B cell (primary cell): ENCODE results near the gene GMEB2. TPM values are rescaled to one million over a fixed set of nuclear protein-coding genes. Genes with fewer than 3 reads are reported as not detected.

ENCODE experiments used
- ATAC-seq: fragments of 200-7000 bp; cut with Tn5 transposase; one replicate; pipeline ENCODE4 v1.10.0; 2021; ENCODE audit warnings: low read depth, mild to moderate bottlenecking, moderate number of reproducible peaks, moderate library complexity
- CTCF ChIA-PET: fragments of 350-600 bp; sonication (Branson Sonifier 250); formaldehyde crosslinking; loops from one replicate; lab custom pipeline; 2021; ENCODE audit warnings: antibody characterized with exemption, inconsistent platforms; lab: Charles Lee
- POLR2A ChIA-PET: fragments of 350-600 bp; sonication (Branson Sonifier 250); formaldehyde crosslinking; loops from one replicate; lab custom pipeline; 2021; ENCODE audit warnings: antibody characterized with exemption; lab: Charles Lee
- DNase-seq: peaks from one replicate; pipeline ENCODE4 v3.0.0; 2013
- H2AFZ ChIP-seq: 2 replicates; pipeline ENCODE4 v1.6.1; 2012; ENCODE audit warnings: mild to moderate bottlenecking, low read depth, low read length; ENCODE audit not compliant: insufficient read depth, poor library complexity, severe bottlenecking
- H3K27ac ChIP-seq, 2 donors: 1 replicate in 1 of 2; 2 replicates in 1 of 2; pipeline ENCODE4 v1.5.1; 2012 to 2013; ENCODE audit warnings: low read length in 2 of 2, mild to moderate bottlenecking in 2 of 2, moderate library complexity in 1 of 2
- H3K27me3 ChIP-seq, 4 experiments: fragments of 200-600 bp in 1 of 4; sonication (generic) in 1 of 4; replicated peaks in 1 of 4; 1 replicate in 2 of 4; 2 replicates in 2 of 4; pipeline versions ENCODE4 v1.6.1 to v1.7.0; 2013 to 2016; ENCODE audit warnings: low read length in 3 of 4, mild to moderate bottlenecking in 2 of 4, mixed read lengths in 1 of 4, moderate library complexity in 1 of 4; ENCODE audit not compliant: insufficient read depth in 4 of 4, control insufficient read depth in 3 of 4; ENCODE audit errors: control extremely low read depth in 1 of 4
- H3K36me3 ChIP-seq, 2 experiments: replicated peaks in 1 of 2; 1 replicate in 1 of 2; 2 replicates in 1 of 2; pipeline versions ENCODE4 v1.6.1 to v1.7.1; 2013; ENCODE audit warnings: low read length in 1 of 2; ENCODE audit not compliant: insufficient read depth in 2 of 2, control insufficient read depth in 1 of 2; ENCODE audit errors: control extremely low read depth in 1 of 2, extremely low read depth in 1 of 2
- H3K4me1 ChIP-seq, 2 donors: fragments of 200-600 bp in 1 of 2; sonication (generic) in 1 of 2; 1 replicate in 1 of 2; 2 replicates in 1 of 2; pipeline versions ENCODE4 v1.5.1 to v1.6.1; 2013 to 2017; ENCODE audit warnings: low read length in 2 of 2; ENCODE audit not compliant: control insufficient read depth in 2 of 2, insufficient read depth in 2 of 2
- H3K4me2 ChIP-seq: replicated peaks from 2 replicates; pipeline ENCODE3; 2012; ENCODE audit warnings: mild to moderate bottlenecking, low read depth, low read length; ENCODE audit not compliant: poor library complexity, severe bottlenecking
- H3K4me3 ChIP-seq, 5 experiments: fragments of 200-600 bp in 1 of 5; sonication (generic) in 1 of 5; 1 replicate in 3 of 5; 2 replicates in 2 of 5; pipeline versions ENCODE4 v1.5.1 to v1.7.0; 2011 to 2016; ENCODE audit warnings: low read length in 4 of 5, mild to moderate bottlenecking in 4 of 5, low read depth in 2 of 5, control low read depth in 1 of 5, moderate library complexity in 1 of 5; ENCODE audit not compliant: insufficient read depth in 1 of 5; ENCODE audit errors: control extremely low read depth in 1 of 5, extremely low read depth in 1 of 5
- H3K79me2 ChIP-seq: fragments of 200-600 bp; sonication (generic); one replicate; pipeline ENCODE4 v1.6.0; 2016; ENCODE audit warnings: low read length; ENCODE audit not compliant: control insufficient read depth, insufficient read depth
- H3K9ac ChIP-seq: fragments of 200-600 bp; sonication (generic); 2 replicates; pipeline ENCODE4 v1.6.1; 2017; ENCODE audit warnings: mild to moderate bottlenecking, low read length, moderate library complexity
- H3K9me3 ChIP-seq, 3 donors: one replicate each; pipeline versions ENCODE4 v1.6.1 to v1.7.1; 2013; ENCODE audit warnings: low read length in 2 of 3; ENCODE audit not compliant: control insufficient read depth in 2 of 3, insufficient read depth in 1 of 3; ENCODE audit errors: control extremely low read depth in 1 of 3
- H4K20me1 ChIP-seq: 2 replicates; pipeline ENCODE4 v1.6.0; 2012; ENCODE audit warnings: mild to moderate bottlenecking, low read length; ENCODE audit not compliant: insufficient read depth, control insufficient read depth, poor library complexity, severe bottlenecking
- H3K27ac Mint-ChIP-seq: one replicate; pipeline ENCODE4 v1.8.0; 2021; ENCODE audit warnings: mixed read lengths
- H3K27me3 Mint-ChIP-seq: one replicate; pipeline ENCODE4 v1.8.0; 2021; ENCODE audit warnings: mixed read lengths
- H3K4me1 Mint-ChIP-seq: one replicate; pipeline ENCODE4 v1.8.0; 2021; ENCODE audit warnings: mixed read lengths
- H3K4me3 Mint-ChIP-seq: one replicate; pipeline ENCODE4 v1.8.0; 2021; ENCODE audit warnings: mixed read lengths
- H3K9me3 Mint-ChIP-seq: one replicate; pipeline ENCODE4 v1.8.0; 2022; ENCODE audit warnings: mixed read lengths; ENCODE audit not compliant: insufficient read depth
- CTCF ChIP-seq: fragments of 200-600 bp; IDR thresholded peaks from one replicate; pipeline ENCODE4 v1.8.0; 2022; ENCODE audit warnings: antibody characterized with exemption, mild to moderate bottlenecking
- EZH2 ChIP-seq: IDR thresholded peaks from 2 replicates; pipeline ENCODE4 v1.6.1; 2012; ENCODE audit warnings: borderline replicate concordance, low read depth, mild to moderate bottlenecking, moderate library complexity, low read length; ENCODE audit not compliant: insufficient read depth, poor library complexity, severe bottlenecking
- WGBS: methylation state at CpG from one replicate; pipeline ENCODE4 v1.1.5; 2013; ENCODE audit warnings: missing lambda C conversion rate; ENCODE audit not compliant: insufficient coverage; 5-methylcytosine and 5-hydroxymethylcytosine counted together
- intact Hi-C: fragments of 100-400 bp; cut with micrococcal nuclease; formaldehyde crosslinking; loops from one replicate; pipeline ENCODE4 v1.10.0; 2022
- polyA plus RNA-seq: library from polyadenylated mRNA; depleted of rRNA; stranded (reverse); fragments of >200 nt; gene quantifications from 2 replicates; pipeline ENCODE4 v1.2.3, GENCODE V29; 2012
- total RNA-seq, 2 donors: library from RNA; stranded (reverse); fragments of 120-200 nt in 1 of 2; gene quantifications; 1 replicate in 1 of 2; 2 replicates in 1 of 2; pipeline versions ENCODE4 v1.2.3 to v1.2.4, GENCODE V29; 2013 to 2022

Gene GMEB2
- total and polyA plus RNA-seq, 2 donors (not counting 1 experiment from before 2014, with no cell fraction given), result 17.7 to 24.5 TPM

- no peak overlapping the region for H3K4me3 ChIP-seq
- no peak overlapping the region for H2AFZ ChIP-seq
- TF ChIP-seq EZH2, result no peak
- H3K9me3 Mint-ChIP-seq, result no peaks in the 10 kb centered on the region
- intact Hi-C loops, result no loop called here
- peaks cover 6% of the 10 kb centered on the region for H3K4me1 Mint-ChIP-seq
- peaks cover 2 to 61% of the 10 kb centered on the region in 2 experiments for H3K36me3 ChIP-seq
- CTCF ChIA-PET, result interaction anchor here (1.0 kb wide), 1 partner anchor 45 kb away, joined by 3 read pairs; no protein-coding TSS in a partner anchor
- POLR2A ChIA-PET, result interaction anchor here (0.6 kb wide), 3 partner anchors 24 to 311 kb away, joined by 3 to 5 read pairs (median 3); partner anchors contain the start of gene HELZ2
- H3K4me1 ChIP-seq, result peaks cover 0 to 8% of the 10 kb centered on the region in 2 donors
- H3K27me3 Mint-ChIP-seq, result no peaks in the 10 kb centered on the region
- H3K4me3 Mint-ChIP-seq, result no peak overlapping the region
- ATAC-seq, result no peak
- H3K9ac ChIP-seq, result no peak overlapping the region
- H3K4me2 ChIP-seq, result no peak overlapping the region
- H3K27me3 ChIP-seq, result no peaks in the 10 kb centered on the region
- 95% methylated on average over 23 of the region's 23 CpGs for WGBS
- DNase-seq, result no peak
- no peak overlapping the region for H3K27ac ChIP-seq
- peaks cover 6% of the 10 kb centered on the region for H3K79me2 ChIP-seq
- peaks cover 0 to 9% (median 0%) of the 10 kb centered on the region in 3 donors for H3K9me3 ChIP-seq
- H3K27ac Mint-ChIP-seq, result no peak overlapping the region
- peaks cover 8% of the 10 kb centered on the region for H4K20me1 ChIP-seq
These were observed 29.0 kb downstream of the GMEB2 start for GRCh38 chr20:63597651-63598478.

GRCh38 chr20:63596423-63596822 is 30.5 kb downstream of the GMEB2 start:
- Mint-ChIP-seq H3K9me3 (no peaks in the 10 kb centered on the region), H3K27ac (no peak overlapping the region), H3K27me3 (no peaks in the 10 kb centered on the region), H3K4me3 (no peak overlapping the region), H3K4me1 (no peaks in the 10 kb centered on the region)
- no peak for DNase-seq
- no peak overlapping the region for H3K9ac ChIP-seq
- ChIA-PET CTCF (no interaction called here), POLR2A (no interaction called here)
- no peak for TF ChIP-seq CTCF
- TF ChIP-seq EZH2, result no peak
- no peak for ATAC-seq
- H2AFZ ChIP-seq, result no peak overlapping the region
- H3K79me2 ChIP-seq, result peaks cover 6% of the 10 kb centered on the region
- intact Hi-C loops, result no loop called here
- H3K4me3 ChIP-seq, result no peak overlapping the region
- H3K4me1 ChIP-seq, result no peaks in the 10 kb centered on the region
- no peak overlapping the region for H3K27ac ChIP-seq
- peaks cover 8% of the 10 kb centered on the region for H4K20me1 ChIP-seq
- WGBS, result 100% methylated on average over 5 of the region's 6 CpGs
- H3K27me3 ChIP-seq, result no peaks in the 10 kb centered on the region
- H3K4me2 ChIP-seq, result no peak overlapping the region
- peaks cover 0 to under 1% (median 0%) of the 10 kb centered on the region in 3 donors for H3K9me3 ChIP-seq
- peaks cover 0 to 60% of the 10 kb centered on the region in 2 experiments for H3K36me3 ChIP-seq
